Measurements from ENCODE around the gene PGPEP1.
"Not testable (repeated sequence)": the region's sequence is repeated elsewhere in the genome, so short reads cannot be mapped to it uniquely, and the experiment has no call there.

PGPEP1 gene

DNA sequence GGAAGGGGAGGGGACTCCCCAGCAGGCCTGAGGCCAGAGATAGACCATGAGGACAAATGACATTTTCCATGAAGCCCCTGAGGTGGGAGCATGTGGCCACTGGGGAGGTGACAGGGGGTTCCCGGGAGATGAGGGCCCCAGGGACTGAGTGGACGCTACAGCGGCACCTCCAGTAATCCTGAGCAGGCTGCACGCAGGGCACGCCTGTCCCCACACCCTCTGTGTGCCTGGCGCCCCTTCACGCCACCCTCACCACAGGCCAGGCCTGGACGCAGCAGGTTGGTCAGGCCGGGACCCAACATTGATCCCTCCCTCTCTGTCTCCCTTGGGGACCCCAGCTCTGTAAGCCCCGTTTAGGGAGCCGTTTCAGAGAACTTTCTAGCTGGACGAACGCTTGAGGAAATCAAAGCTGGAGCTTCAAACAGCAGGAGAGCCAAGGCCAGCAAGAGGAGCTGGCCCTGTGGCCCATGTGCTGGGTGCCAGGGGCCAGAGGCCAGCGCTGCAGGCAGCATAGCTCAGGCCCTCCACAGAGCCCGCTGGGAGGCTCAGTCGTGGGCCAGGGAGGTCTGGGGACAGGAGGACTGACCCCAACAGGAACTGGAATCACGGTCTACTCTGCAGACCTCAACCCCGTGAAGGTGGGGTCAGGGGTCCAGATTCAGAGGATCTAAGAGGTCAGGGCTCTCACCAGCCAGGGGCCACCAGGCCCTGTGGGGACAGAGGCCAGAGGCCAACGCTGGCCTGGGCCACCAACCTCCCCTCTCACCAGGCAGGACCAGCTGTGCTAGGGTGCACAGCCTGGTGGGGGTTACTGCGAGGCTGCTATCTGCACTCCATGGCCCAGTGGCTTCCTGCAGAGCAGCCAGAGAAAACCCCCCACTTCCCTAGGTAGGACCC, 32.1 kb upstream of the PGPEP1 start:
- no peak for DNase-seq (ENCODE audit: low spot score)

- DNase-seq (ENCODE audit: low spot score), result no peak
Measured at GRCh38 chr19:18308948-18309325, 31.5 kb upstream of the PGPEP1 start.

GRCh38 chr19:18309525-18310064, 30.8 kb upstream of the PGPEP1 start:
- DNase-seq (ENCODE audit: low spot score), result no peak

GRCh38 chr19:18310118-18310909, 30.1 kb upstream of the PGPEP1 start:
- DNase-seq (ENCODE audit: low spot score), result no peak

- DNase-seq (ENCODE audit: low spot score), result no peak
Measured at GRCh38 chr19:18310966-18311365, 29.4 kb upstream of the PGPEP1 start.

- no peak for DNase-seq (ENCODE audit: low spot score)
Measured at GRCh38 chr19:18311502-18312091, 28.8 kb upstream of the PGPEP1 start.

GRCh38 chr19:18312092-18312534, 28.3 kb upstream of the PGPEP1 start:
- DNase-seq (ENCODE audit: low spot score), result no peak

DNA sequence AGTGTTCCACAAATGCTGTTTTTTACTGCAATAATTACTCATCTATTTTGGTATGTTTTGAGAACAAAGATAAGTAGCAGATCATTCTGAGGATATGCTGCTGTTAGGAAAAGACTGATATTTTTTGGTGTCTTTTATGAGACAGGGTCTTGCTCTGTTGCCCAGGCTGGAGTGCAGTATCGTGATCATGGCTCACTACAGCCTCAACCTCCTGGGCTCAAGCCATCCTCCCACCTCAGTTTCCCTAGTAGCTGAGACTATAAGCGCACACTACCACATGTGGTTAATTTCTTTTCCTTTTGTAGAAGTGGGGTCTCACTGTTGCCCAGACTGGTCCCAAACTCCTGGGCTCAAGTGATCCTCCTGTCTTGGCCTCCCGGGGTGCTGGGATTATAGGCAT, 27.0 kb upstream of the PGPEP1 start:
- DNase-seq (ENCODE audit: low spot score), result no peak

GRCh38 chr19:18317961-18318800, 22.2 kb upstream of the PGPEP1 start:
- no peak for DNase-seq (ENCODE audit: low spot score)

DNA sequence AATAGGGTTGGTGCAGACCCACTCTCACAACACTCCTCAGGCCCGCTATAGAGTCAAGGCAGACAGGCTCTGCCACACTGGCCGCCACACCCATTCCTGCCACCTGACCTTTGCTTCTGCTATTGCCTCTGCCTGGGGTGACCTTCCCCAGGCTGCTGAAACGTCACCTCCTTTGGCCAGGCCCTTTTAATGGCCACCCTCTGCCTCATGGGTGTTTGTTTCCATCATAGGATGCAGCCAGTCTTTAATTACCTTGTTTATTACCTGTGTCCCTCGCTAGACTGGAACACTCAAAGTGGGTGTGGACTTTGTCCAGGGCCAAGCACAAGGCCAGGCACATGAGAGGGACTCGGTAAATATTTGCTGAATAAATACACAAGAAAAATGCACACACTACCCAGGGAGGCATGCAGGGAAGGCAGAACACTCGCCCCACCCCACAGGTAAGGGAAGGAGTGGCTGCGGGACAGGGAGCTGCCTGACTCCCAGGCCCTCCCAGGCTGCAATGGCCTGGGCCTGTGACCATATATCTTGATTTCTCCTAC, 20.7 kb upstream of the PGPEP1 start:
- no peak for DNase-seq (ENCODE audit: low spot score)

DNA sequence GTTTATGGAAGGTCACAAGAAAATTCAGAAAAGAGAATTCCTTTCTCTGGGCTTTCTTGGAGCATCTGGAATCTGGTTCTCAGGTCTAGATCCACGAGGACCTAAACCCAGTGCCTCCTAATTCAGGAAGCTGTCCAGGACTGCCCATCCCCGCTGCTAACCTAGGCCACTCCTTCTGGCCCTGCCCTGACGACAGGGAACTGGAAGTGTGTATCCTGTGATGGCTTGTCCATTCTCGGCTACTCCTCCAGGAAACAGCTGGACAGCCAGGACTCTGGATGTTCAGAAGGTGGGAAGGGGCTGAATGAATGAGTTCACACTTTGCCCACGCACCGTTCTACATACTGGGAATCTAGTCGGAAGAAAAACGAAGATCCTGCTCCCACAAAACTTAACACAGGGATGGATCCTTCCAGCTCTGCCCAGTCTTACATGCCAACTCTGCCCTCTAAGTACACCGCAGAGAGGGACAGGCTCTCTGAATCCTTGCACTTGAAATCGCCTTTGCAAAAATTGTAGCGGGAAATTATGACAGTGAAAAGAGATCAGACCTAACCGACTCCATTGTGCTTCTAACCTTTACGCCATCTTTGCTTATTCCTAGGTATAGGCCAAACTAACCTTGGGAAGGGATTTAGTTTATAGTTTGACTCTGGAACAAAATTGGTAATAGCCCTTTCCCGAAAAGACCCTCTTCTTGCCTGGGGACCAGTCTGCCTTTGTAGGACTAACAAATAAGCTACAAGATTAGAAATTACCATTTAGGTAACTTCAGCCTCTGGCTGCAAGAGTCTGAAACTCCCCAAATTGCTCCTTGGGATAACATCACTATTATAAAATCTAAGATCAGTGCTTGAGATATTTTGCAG, 19.3 kb upstream of the PGPEP1 start:
- no peak for DNase-seq (ENCODE audit: low spot score)

DNA sequence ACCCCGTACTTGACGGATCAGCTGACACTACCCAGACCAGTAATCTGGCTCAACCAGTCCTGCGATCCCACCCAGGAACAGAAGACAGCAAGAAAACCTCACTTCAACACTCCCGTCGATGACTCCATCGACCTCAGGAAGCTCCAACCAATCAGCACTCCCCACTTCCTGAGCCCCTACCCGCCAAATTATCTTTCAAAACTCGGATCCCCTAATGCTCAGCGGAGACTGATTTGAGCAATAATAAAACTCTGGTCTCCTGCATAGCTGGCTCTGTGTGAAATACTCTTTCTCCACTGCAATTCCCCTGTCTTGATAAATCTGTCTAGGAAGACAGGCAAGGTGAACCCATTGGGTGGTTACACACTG, 18.7 kb upstream of the PGPEP1 start:
- no peak for DNase-seq (ENCODE audit: low spot score)

DNA sequence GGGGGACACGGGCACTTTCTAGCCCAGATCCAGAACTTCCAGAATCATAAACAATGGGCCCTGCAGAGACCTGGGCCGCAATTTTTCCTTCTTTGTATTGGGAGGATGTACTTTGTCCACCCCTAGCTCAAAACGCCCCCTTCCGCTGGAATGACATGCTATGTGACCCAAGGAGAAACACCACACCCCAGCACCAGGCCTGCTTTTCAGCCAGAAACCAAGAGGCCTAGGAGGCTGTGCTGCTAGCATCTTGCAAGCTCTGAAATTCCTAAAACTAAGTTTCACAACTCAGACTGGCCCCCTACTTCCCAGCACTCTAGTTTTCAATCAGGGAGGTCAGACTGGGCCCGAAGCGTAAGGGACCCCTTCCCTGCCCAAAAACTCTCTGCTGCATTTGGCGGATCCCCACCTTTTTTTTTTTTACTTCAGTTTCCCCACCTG, 18.1 kb upstream of the PGPEP1 start:
- peak; percentile 75 for DNase-seq (ENCODE audit: low spot score)

GRCh38 chr19:18322759-18323460, 17.5 kb upstream of the PGPEP1 start, which contains the start of gene LSM4:
Gene LSM4 (minus strand): TSS chr19:18323076. CDS start chr19:18323020, 56 bp downstream.
- peak; percentile 99 for DNase-seq (ENCODE audit: low spot score)

- DNase-seq (ENCODE audit: low spot score), result not testable (repeated sequence)
Measured at GRCh38 chr19:18324373-18324731, 16.0 kb upstream of the PGPEP1 start.

GRCh38 chr19:18326772-18327171, 13.6 kb upstream of the PGPEP1 start:
- DNase-seq (ENCODE audit: low spot score), result no peak

GRCh38 chr19:18328340-18329034, 11.9 kb upstream of the PGPEP1 start:
- peak; percentile 100 for DNase-seq (ENCODE audit: low spot score)

DNA sequence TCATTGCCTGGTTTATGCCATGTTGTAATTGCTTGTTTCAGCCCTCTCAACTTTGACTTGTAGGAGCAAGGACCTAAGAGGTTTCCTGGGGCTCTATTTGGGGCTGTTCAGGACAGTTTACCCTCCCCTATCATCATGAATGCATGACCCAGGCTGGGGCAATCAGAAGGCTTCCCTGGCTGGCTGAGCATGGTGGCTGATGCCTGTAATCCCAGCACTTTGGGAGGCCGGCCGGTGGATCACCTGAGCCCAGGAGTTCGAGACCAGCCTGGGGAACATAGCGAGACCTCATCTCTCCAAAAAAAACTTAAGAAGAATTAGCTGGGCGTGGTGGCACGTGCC, 11.4 kb upstream of the PGPEP1 start:
- DNase-seq (ENCODE audit: low spot score), result no peak

- no peak for DNase-seq (ENCODE audit: low spot score)
Measured at GRCh38 chr19:18330868-18331267, 9.5 kb upstream of the PGPEP1 start.

Data from AG08395 (cell line).